Measurements from ENCODE around the gene TOP3A. TPM values are rescaled to one million over a fixed set of nuclear protein-coding genes. Genes with fewer than 3 reads are reported as not detected.

The TOP3A gene
- total and polyA plus RNA-seq, 2 of the 13 experiments (the other 11 are each of a cell fraction or from before 2014, with no cell fraction given), result 16.9 to 36.8 TPM

DNA sequence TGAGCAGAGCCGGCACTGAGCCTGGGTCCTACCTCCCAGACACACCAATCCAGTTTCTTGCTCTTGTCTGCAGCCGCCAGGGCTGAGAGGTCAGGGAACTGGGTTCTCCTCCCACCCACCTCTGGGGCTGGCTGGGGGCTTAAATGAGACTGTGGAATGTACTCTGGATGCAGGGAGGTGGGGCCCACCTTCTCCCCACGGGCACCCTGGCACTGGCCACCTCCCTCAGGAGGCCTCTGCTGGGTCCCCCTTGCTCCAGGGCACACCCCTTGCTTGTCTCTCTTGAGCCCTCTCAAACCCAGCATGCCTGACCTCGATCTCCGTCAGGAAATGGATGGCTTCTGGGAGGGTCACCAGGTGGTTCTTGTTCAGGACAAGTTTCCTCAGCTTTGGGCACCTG is 62.6 kb downstream of the TOP3A start:
- H3K4me1 ChIP-seq (ENCODE audit: insufficient read depth, low read length), result peaks cover 11% of the 10 kb centered on the region
- WGBS (ENCODE audit: low lambda C conversion rate), result 93% methylated on average over 2 of the region's 5 CpGs
- TF ChIP-seq TFDP2 (CRISPR knock-in tag; IDR thresholded peaks at IDR 0.05) (no peak), RFXAP (CRISPR knock-in tag; IDR thresholded peaks at IDR 0.05; ENCODE audit: borderline replicate concordance) (no peak), ZNF615 (CRISPR knock-in tag; IDR thresholded peaks at IDR 0.05; ENCODE audit: borderline replicate concordance) (no peak)
- BruUV-seq (replicated peaks), result no TSS peak
- FAIRE-seq (no peak), ATAC-seq (no peak), DNase-seq (ENCODE audit: low spot score) (no peak)
- no peaks in the 10 kb centered on the region for H3K9me3 ChIP-seq (ENCODE audit: low read length)
- H3K36me3 ChIP-seq (replicated peaks in 1 of 2; ENCODE audit: control insufficient read depth in 1 of 2, insufficient read depth in 2 of 2, low read length in 2 of 2), result peaks cover 35 to 80% of the 10 kb centered on the region in 2 experiments; a peak in 4 of 5 replicates
- in situ Hi-C loops (cut with HindIII; ENCODE audit: extremely low pct_ligation_motif_present, low pct_unique_long_range_greater_than_20kb), result no loop called here
- ChIA-PET CTCF (ENCODE audit: low intra/inter-chr PET ratio, low total read pairs) (no interaction called here), POLR2A (no interaction called here)
- H3K79me2 ChIP-seq (ENCODE audit: insufficient read depth, low read length), result peaks cover 12% of the 10 kb centered on the region
- no peak overlapping the region for H3K27ac ChIP-seq (ENCODE audit: extremely low read length, insufficient read depth, low read length)
- intact Hi-C loops (cut with micrococcal nuclease; ENCODE audit: unreplicated experiment), result no loop called here
- peaks cover 8% of the 10 kb centered on the region; the same call in 1 of the 2 replicates for H4K20me1 ChIP-seq (ENCODE audit: insufficient read depth, low read length)
- H3K9ac ChIP-seq (ENCODE audit: insufficient read depth, low read depth, low read length), result no peak overlapping the region
- no peak overlapping the region for H3K4me3 ChIP-seq (replicated peaks in 1 of 3; ENCODE audit: insufficient read depth in 1 of 3, low read depth in 2 of 3, low read length in 3 of 3)
- no peaks in the 10 kb centered on the region for H3K27me3 ChIP-seq (ENCODE audit: control insufficient read depth in 1 of 2, insufficient read depth in 2 of 2, low read length in 2 of 2)
- no peak overlapping the region for H3K4me2 ChIP-seq (ENCODE audit: low read depth, low read length)
- H2AFZ ChIP-seq (ENCODE audit: low read length), result no peak overlapping the region

DNA sequence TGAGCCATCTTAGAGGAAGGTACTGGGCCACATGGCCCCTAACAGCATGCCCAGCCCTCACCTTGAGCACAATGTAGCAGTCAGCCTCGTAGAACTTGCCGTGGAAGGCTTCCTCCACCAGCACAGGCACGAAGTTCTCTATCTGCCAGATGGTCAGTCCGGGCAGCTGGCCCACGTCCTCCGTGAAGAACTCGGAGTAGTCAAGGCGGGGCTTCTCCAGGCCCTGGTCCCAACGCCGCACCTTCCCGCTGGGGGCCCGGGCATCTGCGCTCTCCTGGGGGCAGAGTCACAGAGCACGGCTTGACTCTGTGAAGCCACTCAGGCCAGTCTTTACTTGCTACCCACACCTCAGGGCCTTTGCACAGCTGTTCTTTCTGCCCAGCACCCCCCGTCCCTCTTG is 63.6 kb downstream of the TOP3A start:
- no peak overlapping the region for H3K4me2 ChIP-seq (ENCODE audit: low read depth, low read length)
- H3K36me3 ChIP-seq (replicated peaks in 1 of 2; ENCODE audit: control insufficient read depth in 1 of 2, insufficient read depth in 2 of 2, low read length in 2 of 2), result peaks cover 41 to 84% of the 10 kb centered on the region in 2 experiments
- no peak for DNase-seq (ENCODE audit: low spot score)

More for the DNA sequence above, 63.6 kb downstream of the TOP3A start:
- ATAC-seq (no peak), FAIRE-seq (no peak)
- ChIA-PET POLR2A (no interaction called here), CTCF (ENCODE audit: low intra/inter-chr PET ratio, low total read pairs) (no interaction called here)
- no TSS peak for BruUV-seq (replicated peaks)
- H4K20me1 ChIP-seq (ENCODE audit: insufficient read depth, low read length), result no peaks in the 10 kb centered on the region
- no peak overlapping the region for H2AFZ ChIP-seq (ENCODE audit: low read length)
- intact Hi-C loops (cut with micrococcal nuclease; ENCODE audit: unreplicated experiment) (no loop called here), in situ Hi-C loops (cut with HindIII; ENCODE audit: extremely low pct_ligation_motif_present, low pct_unique_long_range_greater_than_20kb) (no loop called here)
- WGBS (ENCODE audit: low lambda C conversion rate), result 96% methylated on average over 12 of the region's 15 CpGs
- no peaks in the 10 kb centered on the region for H3K27me3 ChIP-seq (ENCODE audit: control insufficient read depth in 1 of 2, insufficient read depth in 2 of 2, low read length in 2 of 2)
- H3K9ac ChIP-seq (ENCODE audit: insufficient read depth, low read depth, low read length), result no peak overlapping the region
- no peak for TF ChIP-seq NCOA2 (CRISPR knock-in tag; IDR thresholded peaks at IDR 0.05)
- peaks cover 1% of the 10 kb centered on the region for H3K4me1 ChIP-seq (ENCODE audit: insufficient read depth, low read length)
- peaks cover 3% of the 10 kb centered on the region for H3K79me2 ChIP-seq (ENCODE audit: insufficient read depth, low read length)
- H3K9me3 ChIP-seq (ENCODE audit: low read length), result no peaks in the 10 kb centered on the region
- no peak overlapping the region for H3K27ac ChIP-seq (ENCODE audit: extremely low read length, insufficient read depth, low read length)
- H3K4me3 ChIP-seq (replicated peaks in 1 of 3; ENCODE audit: insufficient read depth in 1 of 3, low read depth in 2 of 3, low read length in 3 of 3), result no peak overlapping the region

All from HepG2 (cell line).